ENCODE measurements around the gene CUEDC1.
"Not testable (repeated sequence)": the region's sequence is repeated elsewhere in the genome, so short reads cannot be mapped to it uniquely, and the experiment has no call there.

CUEDC1 gene

DNA sequence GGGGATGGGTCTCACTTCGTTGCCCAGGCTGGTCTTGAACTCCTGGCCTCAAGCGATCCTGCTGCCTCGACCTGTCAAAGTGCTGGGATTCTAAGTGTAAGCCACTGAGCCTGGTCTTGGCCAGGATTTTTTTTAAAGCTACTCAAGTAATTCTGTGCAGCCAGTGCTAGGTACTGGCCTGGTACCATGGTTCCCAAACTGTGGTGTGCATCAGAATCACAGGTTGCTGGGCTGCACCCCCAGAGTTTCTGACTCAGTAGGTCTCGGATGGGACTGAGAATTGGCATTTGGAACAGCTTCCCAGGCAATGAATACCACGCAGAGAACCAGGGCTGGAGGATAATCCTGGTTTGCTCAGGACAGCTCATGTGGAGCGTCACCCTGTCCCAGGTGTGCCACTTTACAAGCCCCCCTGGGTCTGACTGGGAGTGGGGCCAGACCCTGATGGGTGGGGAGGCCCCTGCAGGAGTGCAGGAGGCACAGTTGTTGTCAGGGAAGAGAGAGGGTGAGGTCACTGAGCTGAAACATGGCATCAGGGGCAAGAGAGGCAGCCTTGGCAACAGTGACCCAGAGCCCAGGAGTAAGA is 94.7 kb downstream of the CUEDC1 start:
- no peak for DNase-seq (ENCODE audit: low read depth, low spot score)

DNA sequence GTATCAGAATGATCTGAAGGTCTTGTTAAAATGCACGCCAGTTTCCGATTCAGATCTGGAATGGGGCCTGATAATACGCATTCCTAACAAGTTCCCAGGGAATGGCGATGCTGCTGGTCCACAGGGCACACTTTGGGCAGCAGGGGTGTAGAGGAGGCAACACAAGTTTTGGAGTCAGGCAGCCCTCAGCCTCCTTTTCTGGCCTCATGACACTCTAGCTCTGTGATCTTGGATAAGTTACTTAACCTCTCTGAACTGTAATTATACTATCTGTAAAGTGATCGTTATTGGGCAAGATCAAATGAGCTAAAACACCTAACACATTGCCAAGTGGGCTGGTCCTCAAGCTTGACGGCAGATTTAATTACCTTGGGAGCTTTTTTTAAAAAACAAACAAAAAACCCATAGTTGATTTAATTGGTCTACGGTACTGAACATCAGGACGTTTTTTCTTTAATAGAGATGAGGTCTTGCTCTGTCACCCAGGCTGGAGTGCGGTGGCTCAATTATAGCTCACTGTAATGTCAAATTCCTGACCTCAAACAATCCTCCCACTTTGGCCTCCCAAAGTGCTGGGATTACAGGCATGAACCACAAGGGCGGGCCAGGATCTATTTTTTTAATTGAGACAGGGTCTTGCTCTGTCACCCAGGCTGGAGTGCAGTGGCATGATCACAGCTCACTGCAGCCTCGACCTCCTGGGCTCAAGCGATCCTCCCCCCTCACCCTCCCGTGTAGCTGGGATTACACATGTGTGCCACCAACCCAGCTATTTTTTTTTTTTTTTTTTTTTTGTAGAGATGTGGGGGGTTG is 95.4 kb downstream of the CUEDC1 start:
- no peak for DNase-seq (ENCODE audit: low read depth, low spot score)

DNA sequence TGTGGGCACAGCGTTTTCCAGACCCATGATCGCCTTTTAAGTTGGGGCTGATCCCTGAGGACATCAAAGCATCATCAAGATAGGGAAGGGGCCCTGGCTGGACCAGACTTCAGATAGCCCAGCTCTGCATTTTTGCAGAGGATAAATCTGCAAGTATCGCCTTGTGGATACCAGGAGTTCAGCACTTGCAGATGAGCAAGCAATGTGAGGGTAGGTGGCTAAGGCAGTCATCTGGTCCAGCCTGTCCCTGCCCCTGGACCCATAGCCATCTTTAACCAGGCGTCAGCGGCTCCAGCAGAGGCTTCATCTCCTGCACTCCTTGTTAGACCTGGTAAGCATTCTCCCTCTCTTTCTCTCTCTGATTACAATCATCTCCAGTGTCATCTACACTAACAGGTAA is 96.4 kb downstream of the CUEDC1 start:
- DNase-seq (ENCODE audit: low read depth, low spot score), result no peak

DNA sequence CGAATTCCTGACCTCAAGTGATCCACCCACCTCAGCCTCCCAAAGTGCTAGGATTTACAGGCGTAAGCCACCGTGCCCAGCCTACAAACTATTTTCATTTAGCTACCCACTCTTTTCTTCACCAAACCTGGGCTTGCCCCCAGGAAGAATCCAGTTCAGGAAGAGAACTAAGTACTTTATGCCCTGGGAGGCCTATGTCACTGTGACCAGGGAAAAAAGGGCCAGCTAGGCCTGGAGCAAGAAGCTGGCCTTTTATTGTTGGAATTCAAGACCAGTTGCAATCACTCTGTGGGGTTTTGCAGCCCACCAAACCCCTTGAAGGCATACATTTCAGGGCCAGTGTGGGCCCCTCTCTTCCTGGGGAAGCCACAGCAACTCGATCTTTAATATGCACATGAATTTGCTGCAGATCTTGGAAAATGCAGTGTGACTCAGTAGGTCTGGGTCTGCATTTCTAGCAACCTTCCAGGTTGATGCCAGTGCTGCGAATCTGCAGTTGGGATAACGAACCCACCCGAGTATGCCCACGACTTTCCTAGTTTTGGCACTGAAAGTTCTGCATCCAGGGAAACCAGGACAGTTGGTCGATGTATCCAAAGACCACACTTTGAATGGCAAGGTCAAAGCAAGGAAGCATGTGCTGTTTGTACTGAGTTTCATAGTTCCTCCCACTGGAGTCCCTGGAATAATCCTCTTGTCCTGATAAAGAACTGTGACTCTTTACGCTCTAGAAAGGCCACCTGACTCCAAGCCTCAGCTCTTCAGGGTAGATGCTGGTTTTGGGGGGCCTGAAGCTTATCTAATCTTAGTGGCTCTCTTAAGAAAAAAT is 98.2 kb downstream of the CUEDC1 start:
- DNase-seq (ENCODE audit: low read depth, low spot score), result no peak

DNA sequence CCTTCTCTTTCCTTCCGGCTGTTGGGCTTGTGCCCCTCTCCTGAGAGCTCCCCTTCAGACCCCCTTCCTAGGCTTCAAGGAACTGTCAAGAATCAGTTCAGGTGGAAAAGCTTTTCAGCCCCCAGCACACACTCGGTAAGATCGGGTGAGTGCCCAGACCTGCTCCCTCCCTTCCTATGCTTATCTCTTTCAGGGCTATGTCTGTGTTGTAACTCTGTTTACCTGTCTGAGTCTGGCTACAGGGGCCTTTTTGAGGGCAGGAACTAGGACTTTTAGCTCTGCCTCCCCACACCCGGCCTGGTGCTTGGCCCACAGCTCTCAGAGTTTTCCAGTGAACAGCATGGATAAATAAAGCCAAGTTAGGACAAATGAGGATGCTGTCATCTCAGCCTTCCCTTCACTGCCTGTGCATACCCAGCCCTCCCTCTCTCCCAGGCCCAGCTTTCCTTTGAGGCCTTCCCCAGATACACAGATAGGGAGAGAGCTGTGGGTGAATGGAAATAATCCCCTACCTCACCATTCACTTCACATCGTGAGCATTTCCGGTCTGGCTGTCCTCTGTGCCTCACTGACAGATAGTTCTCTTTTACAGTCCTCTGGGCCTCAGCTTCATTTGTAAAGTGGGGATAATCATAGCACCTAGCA is 99.7 kb downstream of the CUEDC1 start:
- no peak for DNase-seq (ENCODE audit: low read depth, low spot score)

DNA sequence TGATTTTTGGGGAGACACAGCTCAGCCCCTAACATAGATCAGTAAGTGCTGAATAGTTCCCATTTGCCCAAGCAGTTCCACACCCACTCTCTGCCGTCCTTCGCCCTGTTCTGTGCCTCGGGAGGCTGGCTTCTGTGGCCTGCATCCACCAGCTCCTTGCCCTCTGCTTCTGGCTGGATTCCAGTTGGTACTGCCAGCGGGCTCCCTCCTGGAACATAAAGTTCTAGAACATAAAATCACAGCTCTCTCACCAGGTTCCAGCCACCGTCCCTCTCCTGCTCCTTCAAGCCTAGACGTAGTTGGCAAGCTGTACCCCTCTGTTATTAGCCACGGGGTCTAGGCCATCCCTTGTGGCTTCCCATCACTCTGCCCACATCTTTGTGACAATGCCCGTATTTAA is 101.5 kb downstream of the CUEDC1 start:
- no peak for DNase-seq (ENCODE audit: low read depth, low spot score)

DNA sequence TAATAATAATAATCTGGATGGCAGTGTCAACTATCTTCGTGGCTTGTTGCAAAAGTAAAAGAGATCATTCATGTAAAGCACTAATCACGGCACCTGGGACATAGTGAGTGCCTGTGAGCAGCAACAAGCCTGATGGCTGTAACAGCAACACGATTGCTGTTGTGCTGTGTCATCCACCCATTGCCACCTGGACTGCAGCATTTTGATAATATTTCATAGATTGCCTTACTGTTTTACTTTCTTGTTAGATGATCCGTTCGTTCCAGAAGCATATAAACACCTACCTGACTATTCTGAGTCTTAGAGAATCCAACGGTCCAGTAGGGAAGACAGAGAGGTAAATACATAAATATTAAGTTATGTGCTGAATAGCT is 102.3 kb downstream of the CUEDC1 start:
- DNase-seq (ENCODE audit: low read depth, low spot score), result no peak

DNA sequence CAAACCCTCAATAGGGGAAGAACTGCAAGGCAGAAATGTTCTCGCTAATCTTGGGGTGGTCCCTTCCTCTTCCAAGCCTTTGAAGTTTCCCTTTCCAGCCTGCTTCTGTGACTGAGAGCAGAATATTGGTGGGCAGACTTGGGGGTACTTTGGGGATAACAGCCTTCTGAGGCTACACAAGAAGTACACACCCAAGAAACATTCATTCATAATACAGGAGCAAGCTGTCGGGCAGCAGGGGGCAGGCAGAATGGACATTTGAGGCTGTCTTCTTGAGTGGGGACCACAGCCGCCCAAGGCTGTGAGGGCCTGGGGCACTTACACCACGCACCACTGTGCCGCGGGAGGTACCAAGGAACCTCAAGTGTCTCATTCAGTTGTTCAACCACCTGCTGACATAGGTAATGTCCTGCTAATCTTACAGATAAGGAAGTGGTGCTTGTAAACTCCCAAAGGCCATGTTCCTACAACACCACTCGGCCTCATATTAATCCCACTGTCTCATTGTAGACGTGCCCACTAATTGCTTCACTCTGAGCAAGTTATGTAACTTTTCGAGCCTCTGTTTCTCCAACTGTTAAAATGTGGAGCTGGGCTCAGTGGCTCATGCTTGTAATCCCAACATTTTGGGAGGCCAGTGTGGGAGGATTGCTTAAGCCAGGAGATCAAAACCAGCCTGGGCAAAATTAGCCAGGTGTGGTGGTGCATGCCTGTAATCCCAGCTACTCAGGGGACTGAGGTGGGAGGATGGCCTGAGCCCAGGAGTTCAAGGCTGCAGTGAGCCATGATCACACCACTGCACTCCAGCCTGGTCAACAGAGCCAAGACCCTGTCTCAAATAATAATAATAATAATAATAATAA is 102.9 kb downstream of the CUEDC1 start:
- no peak for DNase-seq (ENCODE audit: low read depth, low spot score)

DNA sequence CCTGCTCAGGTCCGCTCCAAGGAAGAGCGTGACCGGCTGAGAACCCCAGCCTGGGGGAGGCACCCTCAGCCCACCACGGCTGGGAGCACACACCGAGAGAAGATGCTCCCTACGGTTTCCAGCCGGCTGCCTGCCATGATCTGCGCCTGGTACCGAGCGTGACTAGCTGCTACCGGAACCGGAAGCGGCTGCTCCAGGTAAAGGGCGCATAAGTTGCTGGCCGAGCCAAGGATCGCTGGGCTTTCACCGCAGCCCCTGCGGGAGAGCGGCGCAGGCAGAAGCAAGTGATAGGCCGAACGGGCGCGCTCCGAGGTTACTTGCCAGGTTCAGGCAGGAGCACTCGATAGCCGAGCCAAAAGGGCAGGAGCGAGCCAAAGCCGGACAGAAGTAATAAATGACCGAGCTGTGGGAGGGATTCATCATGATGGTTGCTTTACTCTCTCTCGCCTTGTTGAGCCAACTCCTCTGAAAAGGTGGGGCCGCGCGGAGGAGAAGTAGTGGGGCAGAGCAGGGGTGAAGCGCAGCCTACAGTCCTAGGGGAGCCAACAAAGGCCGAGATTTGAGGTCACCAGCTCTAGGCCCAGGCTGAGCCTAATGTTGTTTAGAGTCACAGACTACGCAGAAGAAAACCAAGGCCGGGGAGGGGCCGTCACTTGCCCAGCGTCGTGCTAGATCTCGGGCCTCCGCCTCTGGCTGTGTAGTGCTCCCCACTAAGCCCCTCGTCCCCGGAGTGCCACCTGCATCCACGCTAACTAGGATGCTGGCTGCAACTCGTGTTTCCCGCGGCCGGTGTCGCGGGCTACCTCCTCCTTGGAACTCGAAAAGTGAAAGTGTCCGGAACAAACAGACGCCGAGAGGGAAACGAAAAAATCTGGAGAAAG is 105.1 kb downstream of the CUEDC1 start, which contains the start of gene MRPS23:
MRPS23 (minus strand) TSS at position 171 of the 881 bp plus-strand sequence; CDS start at position 137, 34 bp downstream.
- DNase-seq (ENCODE audit: low read depth, low spot score), result peak; percentile 95

DNA sequence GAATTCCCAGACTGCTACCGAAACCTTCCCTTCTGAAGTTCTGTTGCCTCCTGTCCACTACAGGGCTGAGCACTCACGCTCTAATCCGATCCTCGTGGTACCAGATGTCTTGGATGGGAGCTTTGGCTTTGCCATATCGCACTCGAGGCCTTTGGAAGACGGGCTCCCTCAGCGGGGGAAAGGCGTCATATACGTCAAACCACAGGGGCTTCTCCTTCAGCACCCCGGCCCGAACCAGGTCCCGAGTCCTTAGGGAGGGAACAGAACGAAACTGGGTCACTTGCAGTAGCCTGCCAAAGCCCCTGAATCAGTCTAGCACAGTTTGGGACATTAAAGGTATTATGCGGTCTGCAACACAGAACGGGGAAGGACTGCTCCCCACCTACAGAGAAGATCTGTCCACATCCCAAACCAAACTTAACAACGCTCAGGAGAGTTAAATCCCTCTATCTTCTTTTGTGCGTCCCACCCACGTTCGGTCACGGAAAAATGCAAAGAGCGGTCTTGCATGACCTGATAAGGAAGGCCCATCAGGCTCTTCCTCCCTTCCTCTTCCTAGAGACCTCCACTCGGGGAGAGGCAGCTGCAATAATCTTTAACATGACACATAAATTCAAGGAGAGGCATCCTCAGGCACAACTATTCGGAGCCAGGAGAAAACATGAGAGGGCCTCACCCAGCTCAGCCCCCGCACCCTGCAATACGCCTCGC is 105.9 kb downstream of the CUEDC1 start:
- no peak for DNase-seq (ENCODE audit: low read depth, low spot score)

DNA sequence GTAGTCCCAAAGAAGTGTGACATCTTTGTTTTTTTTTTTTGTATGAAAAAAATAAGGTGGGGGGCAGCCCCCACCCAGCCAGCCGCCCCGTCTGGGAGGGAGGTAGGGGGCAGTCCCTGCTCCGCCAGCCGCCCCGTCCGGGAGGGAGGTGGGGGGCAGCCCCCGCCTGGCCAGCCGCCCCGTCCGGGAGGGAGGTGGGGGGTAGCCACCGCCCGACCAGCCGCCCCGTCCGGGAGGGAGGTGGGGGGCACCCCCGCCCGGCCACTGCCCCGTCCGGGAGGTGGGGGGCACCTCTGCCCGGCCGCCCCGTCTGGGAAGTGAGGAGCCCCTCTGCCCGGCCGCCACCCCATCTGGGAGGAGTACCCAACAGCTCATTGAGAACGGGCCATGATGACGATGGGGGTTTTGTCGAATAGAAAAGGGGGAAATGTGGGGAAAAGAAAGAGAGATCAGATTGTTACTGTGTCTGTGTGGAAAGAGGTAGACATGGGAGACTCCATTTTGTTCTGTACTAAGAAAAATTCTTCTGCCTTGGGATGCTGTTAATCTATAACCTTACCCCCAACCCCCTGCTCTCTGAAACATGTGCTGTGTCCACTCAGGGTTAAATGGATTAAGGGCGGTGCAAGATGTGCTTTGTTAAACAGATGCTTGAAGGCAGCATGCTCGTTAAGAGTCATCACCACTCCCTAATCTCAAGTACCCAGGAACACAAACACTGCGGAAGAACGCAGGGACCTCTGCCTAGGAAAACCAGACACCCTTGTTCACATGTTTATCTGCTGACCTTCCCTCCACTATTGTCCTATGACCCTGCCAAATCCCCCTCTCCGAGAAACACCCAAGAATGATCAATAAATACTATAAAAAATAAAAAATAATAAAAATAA is 108.9 kb downstream of the CUEDC1 start:
- not testable (repeated sequence) for DNase-seq (ENCODE audit: low read depth, low spot score)

DNA sequence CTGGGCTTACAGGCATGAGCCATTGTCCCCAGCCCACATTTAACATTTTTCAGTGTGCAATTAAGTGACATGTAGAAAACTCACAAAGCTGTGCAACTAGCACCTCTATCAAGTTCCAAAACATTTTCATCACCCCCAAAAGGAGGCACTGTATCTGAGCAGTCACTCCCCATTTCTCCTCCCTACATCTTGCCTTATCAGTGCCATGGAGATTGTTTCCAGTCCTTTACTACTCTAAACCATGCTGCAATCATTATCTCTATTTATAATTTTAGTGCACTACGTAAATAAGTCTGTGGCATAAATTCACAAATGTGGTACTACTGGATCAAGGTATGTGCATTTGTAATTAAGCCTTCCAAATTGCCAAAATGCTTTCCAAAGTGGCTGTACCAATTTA is 112.9 kb downstream of the CUEDC1 start:
- no peak for DNase-seq (ENCODE audit: low read depth, low spot score)

DNA sequence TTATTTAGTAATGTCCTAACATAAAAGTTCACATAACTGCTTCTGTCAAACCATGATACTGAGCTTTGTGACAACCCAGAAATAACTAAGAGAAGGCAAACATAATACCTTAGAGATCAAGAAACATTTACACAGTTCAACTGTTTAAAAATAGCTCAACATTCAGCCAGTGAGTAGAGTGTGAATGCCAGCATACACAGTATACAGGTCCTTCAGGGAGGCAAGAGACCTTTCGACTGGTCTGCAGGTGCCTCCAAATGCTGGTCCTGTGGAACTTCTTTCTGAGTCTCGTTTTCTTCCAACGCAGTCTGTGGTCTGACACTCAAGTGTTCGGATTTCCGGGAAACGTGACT is 115.7 kb downstream of the CUEDC1 start:
- no peak for DNase-seq (ENCODE audit: low read depth, low spot score)

DNA sequence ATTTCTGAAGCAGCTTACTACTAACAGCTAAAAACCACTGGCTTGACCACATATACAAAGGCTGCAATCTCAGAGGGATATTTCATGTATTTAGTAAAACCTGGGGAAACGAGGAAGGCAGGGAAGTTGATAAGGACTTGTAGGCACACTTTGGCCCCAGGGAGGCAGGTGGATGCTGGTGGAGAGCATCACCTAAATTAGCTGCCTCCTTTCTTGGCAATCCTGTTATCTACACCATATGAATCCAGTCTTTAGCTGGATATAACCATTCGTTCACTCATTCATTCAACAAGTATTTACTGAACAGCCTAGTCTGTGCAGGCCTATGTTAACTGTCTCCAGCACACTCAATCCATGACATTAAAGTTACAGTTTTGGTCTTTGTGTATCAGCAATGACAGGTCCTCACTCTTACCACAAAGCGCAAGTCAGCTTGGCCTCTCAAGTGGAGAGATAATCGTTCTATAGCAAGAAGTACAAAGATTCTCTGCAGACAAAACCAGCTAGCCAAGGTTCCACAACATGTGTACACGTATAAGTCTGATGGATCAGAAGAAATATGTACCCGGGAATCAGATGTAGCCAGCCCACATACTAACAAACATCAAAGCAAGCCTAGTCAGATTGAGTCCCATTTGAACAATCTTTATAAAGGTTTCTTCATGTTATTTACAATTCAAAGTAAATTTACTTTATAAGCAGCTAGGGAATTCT is 116.2 kb downstream of the CUEDC1 start:
- no peak for DNase-seq (ENCODE audit: low read depth, low spot score)

DNA sequence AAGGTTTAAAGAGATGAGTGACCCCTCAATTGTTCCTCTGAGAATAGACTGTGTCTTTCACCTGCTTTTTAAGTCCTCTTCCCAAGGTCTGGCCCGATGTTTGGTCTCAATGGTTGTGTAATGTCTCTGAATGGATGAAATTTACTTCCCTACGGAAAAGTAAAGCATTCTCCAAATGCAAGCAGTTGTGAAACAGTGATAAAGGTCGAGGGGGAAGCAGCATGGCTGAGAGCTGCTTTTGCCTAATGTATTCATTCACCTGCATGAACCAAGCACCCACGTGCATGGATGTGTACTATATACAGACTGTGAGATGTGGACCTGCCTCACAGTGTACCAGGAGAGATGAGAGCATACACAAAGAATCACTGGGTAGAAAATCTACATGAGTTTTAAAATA is 116.8 kb downstream of the CUEDC1 start:
- no peak for DNase-seq (ENCODE audit: low read depth, low spot score)

DNA sequence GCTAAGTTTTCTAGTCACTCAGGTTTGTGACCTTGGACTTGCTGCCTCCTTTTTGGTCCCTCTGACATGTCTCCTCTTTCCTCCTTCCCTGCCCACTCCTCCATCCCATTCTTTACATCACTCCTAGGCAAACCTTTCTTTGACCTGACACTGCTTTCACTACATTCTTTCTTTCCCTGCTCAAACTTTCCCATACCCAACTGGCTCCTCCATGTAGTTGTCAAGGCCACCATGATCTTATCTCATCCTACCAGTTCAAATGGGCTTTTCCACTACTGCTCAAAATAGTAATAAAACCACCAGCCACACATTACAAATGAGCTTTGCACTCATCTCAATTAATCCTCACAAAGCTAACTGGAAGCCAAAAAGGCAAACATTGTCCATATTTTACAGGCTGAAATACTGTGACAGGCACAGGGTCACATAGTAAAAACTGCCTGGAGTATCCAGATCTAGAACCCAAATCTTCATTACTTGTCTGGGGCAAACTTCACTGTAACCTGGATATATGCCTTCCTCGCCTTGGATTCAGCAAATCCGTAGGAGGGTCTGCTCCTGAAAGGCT is 119.8 kb downstream of the CUEDC1 start:
- DNase-seq (ENCODE audit: low read depth, low spot score), result no peak

DNA sequence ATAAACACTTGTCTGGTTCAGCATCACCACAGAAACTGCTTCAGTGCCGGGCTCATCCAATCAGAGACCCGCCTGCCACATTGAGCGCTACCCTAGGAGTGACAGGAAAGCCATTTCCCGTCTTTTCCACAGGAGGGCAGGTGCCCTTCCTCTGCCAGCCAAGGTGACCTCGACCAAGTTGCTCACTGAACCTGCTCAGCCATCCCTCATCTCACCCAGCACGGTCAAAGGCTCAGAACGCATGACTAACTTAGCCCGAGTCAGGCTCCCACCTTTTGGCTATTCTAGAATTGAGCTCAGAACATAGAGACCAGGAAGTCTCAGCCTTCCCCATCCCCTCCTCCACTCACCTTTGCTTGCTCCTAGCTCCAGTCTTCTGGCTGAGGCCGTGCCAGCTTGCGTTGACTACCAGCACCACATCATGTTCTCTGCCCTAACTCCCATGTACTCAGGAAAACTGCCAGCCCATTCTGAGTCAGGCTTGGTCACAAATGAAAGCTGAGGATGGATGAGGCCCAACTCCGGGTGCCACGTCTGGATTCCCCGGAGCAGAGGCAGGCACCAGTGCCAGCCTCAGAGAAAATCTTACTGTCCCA is 121.0 kb downstream of the CUEDC1 start:
- no peak for DNase-seq (ENCODE audit: low read depth, low spot score)

Data from activated CD4-positive, CD25-positive, alpha-beta regulatory T cell treated with anti-CD3 and anti-CD28 coated beads, Interleukin-2, amount 50 U/mL, for 16 hours (primary cell).